Measurements from ENCODE around the gene MC5R. TPM values are rescaled to one million over a fixed set of nuclear protein-coding genes. Genes with fewer than 3 reads are reported as not detected.
"Not testable (repeated sequence)": the region's sequence is repeated elsewhere in the genome, so short reads cannot be mapped to it uniquely, and the experiment has no call there.

The MC5R gene
- total RNA-seq, 1 experiment from 2014 or later, result 0.69 TPM

DNA sequence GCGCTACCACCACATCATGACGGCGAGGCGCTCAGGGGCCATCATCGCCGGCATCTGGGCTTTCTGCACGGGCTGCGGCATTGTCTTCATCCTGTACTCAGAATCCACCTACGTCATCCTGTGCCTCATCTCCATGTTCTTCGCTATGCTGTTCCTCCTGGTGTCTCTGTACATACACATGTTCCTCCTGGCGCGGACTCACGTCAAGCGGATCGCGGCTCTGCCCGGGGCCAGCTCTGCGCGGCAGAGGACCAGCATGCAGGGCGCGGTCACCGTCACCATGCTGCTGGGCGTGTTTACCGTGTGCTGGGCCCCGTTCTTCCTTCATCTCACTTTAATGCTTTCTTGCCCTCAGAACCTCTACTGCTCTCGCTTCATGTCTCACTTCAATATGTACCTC is 2.3 kb downstream of the MC5R start:
- no peaks in the 10 kb centered on the region for H3K36me3 ChIP-seq
- no peak for DNase-seq
- H3K9me3 ChIP-seq, result no peaks in the 10 kb centered on the region
- H3K27me3 ChIP-seq, result no peaks in the 10 kb centered on the region
- H3K4me3 ChIP-seq, result no peak overlapping the region

DNA sequence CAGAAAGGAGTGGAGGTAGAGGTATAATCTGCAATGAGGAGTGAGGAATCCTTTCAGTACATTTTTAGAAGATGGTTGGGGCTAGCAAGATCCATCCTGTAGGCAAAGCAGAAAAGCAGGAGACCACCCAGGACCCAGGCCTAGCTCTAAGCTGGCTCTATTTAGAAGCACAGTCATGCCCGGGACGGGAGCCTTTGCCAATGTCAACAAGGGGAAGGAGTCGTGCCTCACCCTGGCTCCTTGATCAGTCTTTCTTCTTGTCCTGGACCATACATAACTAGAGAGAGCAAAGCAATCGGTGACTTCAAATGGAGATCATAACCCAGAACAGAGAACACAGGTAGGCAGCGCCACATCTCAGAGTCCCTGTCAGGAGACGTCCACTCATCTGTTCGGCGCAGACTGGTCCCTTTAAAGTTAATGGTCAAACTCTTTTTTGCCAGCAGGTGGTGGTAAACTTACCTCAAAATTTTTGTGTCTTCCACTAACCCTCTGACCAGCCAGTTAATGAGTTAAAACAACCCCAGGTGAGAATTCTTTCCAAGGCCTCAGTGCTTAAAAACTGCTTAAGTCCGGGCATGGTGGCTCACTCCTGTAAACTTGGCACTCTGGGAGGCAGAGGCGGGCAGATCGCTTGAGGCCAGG is 8.0 kb downstream of the MC5R start:
- H3K36me3 ChIP-seq, result no peaks in the 10 kb centered on the region
- no peaks in the 10 kb centered on the region for H3K9me3 ChIP-seq
- H3K4me3 ChIP-seq, result no peak overlapping the region
- no peaks in the 10 kb centered on the region for H3K27me3 ChIP-seq
- peak; percentile 17 for DNase-seq

DNA sequence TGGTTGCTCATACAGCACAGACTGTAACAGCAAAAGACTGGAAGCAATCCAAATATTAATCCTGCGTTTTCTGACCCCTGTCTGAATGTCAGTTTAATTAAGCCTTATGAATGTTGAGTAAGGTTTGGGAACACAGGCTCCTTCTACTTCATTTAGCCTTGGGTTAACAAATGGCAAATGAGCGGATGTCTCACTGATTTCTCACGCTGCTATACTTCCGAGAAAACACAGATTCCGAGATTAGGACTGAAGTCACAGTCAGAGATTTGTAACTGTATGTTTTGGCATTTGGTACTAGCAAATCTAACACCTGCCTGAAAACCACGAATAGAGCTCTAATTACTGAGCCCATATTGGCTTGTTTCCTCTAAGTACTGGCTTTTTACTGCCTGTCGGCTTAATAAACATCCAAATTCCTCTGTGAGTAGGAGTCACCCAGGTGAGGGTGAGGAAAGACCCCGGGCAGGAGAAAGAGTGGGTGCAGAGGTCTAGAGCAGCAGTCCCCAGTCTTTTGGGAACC is 10.6 kb downstream of the MC5R start:
- DNase-seq, result no peak
- Histone ChIP-seq H3K9me3 (no peaks in the 10 kb centered on the region), H3K4me3 (no peak overlapping the region), H3K27me3 (no peaks in the 10 kb centered on the region), H3K36me3 (no peaks in the 10 kb centered on the region)

DNA sequence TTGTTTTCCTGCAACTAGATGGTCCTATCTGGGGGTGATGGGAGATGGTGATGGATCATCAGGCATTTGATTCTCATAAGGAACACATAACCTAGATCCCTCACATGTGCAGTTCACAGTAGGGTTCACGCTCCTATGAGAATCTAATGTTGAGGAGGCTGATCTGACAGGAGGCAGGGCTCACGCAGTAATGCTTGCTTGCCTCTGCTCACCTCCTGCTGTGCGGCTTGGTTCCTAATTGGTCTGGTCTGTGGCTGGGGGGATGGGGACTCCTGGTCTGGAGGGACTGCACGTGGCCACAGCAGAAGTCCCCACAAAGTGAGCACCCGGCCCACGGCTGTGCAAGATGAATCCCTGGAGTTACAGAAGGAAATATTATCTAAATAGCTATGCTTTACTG is 11.3 kb downstream of the MC5R start:
- no peaks in the 10 kb centered on the region for H3K27me3 ChIP-seq
- DNase-seq, result no peak
- no peaks in the 10 kb centered on the region for H3K9me3 ChIP-seq
- no peaks in the 10 kb centered on the region for H3K36me3 ChIP-seq
- H3K4me3 ChIP-seq, result no peak overlapping the region

DNA sequence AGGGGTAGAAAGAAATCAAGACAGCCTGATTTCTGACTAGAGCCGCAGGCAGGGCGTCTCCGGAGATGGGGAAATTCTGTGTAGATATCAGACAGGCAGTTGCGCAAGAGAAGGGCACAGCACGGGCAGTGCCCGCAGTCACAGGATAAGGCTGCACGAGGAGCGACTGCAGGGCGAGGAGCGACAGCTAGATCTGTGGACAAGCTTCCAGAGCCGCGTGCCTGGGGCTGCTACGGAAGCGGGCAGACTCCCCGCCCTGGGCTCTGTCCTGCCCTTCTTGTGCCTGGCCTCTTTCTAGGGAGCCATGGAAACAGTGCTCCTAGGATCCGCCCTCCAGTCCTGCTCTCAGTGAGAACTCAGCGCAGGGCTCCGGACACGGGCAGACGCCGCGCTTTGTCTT is 12.6 kb downstream of the MC5R start:
- Histone ChIP-seq H3K9me3 (no peaks in the 10 kb centered on the region), H3K4me3 (no peak overlapping the region), H3K36me3 (no peaks in the 10 kb centered on the region), H3K27me3 (no peaks in the 10 kb centered on the region)
- no peak for DNase-seq

DNA sequence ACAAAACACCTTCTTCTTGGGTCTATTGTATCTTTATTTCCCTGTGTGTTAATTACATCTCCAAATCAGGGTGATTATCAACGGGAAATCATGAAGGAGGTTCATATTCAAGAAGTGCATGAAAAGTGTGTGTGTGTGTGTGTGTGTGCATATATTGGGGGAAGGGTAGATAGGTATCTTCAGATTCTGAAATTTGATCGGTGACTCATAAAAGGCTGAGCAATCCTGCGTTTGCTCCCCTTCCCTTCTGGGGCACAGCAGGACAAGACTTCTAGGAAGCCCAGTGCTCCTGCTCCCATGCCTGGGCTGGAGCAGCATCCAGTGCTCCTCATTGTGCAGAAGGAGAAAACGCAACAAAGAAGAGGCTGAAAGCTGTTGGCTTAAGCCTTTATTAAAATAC is 25.8 kb downstream of the MC5R start:
- H3K36me3 ChIP-seq, result no peaks in the 10 kb centered on the region

DNA sequence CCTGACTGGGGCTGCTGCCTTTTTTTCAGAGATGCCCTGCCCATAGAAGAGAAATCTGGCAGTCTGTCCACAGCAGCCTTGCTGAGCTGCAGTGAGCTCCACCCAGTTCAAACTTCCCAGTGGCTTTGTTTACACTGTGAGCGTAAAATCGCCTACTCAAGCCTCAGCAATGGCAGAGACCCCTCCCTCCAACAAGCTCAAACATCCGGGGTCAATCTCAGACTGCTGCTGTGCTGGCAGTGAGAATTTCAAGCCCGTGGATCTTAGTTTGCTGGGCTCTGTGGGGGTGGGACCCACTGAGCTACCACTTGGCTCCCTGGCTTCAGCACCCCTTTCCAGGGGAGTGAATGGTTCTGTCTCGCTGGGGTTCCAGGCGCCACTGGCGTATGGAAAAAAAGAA is 38.9 kb downstream of the MC5R start:
- H3K4me3 ChIP-seq, H3K36me3 ChIP-seq, H3K9me3 ChIP-seq, H3K27me3 ChIP-seq: not testable (repeated sequence)
- DNase-seq, result peak; percentile 33

More for the DNA sequence above, 25.8 kb downstream of the MC5R start:
- H3K27me3 ChIP-seq, result no peaks in the 10 kb centered on the region
- no peak overlapping the region for H3K4me3 ChIP-seq
- no peak for DNase-seq
- H3K9me3 ChIP-seq, result 0 out of 2 replicates have a peak, but pooled peaks cover 5% of the 10 kb centered on the region

DNA sequence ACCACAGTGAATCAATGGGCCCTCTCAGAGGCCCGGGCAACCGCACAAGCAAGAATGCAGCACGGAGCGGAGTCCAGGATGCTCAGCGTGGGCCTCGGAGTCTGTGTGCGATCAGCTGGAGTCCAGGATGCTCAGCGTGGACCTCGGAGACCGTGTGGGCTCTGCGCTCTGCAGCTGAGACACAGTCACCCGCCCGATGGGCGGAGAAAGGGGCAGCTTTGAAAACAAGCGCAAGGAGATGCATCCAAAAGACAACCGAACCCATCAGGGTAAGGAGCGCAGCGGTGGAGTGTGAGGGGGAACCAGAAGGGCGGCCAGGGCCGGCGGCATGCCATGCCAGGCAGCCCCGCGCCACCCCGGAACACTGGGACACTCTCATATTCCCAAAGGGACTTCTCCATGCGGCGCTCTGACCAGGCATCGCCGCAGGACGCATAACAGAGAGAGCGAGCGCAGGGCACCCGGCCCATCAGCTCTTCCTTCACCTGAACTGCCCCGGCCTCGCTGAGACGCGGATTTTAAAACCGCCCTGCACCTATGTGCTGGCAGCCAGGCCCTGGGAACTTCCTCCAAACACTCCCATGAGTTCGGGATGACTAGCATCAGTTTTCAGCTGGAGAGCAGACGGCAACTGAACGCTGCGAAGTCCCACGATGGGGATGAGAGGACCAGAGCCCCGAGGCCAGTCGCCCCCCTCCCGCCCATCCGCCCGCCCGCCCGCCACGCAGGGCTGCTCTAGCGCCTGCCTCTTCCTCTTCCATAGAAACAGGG is 44.7 kb downstream of the MC5R start:
- peak overlapping the region; percentile 15; the same call in 1 of the 2 replicates for H3K4me3 ChIP-seq
- no peaks in the 10 kb centered on the region for H3K27me3 ChIP-seq
- H3K9me3 ChIP-seq, result no peaks in the 10 kb centered on the region
- no peak for DNase-seq
- H3K36me3 ChIP-seq, result no peaks in the 10 kb centered on the region

DNA sequence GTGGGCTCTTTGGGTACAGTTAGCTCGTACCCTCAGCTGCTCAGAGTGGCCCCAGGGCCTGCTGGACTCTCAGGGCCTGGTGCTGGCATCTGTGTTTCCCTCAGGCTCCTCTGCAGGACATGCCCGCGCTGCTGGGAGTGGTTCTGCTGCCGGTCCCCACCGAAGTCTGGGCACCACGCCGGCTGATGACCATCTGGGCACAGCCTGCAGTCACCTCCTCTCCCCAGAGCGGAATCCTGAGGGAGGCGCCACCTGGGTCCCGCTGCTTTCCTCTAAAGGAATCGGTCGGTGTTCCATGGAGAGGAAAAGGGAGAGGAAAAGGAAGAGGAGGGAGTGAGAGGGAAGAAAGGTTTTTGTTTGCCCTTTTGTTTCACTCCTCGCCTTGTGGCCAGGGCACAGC is 47.8 kb downstream of the MC5R start:
- Histone ChIP-seq H3K27me3 (no peaks in the 10 kb centered on the region), H3K4me3 (no peak overlapping the region), H3K9me3 (no peaks in the 10 kb centered on the region), H3K36me3 (no peaks in the 10 kb centered on the region)
- DNase-seq, result no peak

DNA sequence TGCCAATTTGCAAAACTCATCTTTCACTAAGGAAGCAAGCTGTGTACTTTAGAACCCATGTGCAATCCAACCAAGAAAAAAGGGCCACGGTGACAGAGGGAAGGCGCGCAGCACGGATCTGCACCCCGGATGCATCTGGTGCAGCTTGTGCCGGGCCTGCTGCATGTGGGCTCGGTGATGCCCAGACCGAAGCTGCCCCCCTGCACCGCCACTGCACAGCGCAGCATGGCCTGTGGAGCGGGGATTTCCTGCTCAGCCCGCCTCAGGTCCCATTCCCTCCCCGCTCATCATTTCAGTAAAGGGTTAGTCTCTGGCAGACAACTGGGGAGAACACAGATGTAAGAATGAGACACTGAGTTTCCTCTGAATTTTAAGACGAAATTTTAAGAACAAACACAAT is 48.4 kb downstream of the MC5R start:
- no peaks in the 10 kb centered on the region for H3K27me3 ChIP-seq
- no peaks in the 10 kb centered on the region for H3K9me3 ChIP-seq
- no peak for DNase-seq
- H3K4me3 ChIP-seq, result no peak overlapping the region
- H3K36me3 ChIP-seq, result no peaks in the 10 kb centered on the region

DNA sequence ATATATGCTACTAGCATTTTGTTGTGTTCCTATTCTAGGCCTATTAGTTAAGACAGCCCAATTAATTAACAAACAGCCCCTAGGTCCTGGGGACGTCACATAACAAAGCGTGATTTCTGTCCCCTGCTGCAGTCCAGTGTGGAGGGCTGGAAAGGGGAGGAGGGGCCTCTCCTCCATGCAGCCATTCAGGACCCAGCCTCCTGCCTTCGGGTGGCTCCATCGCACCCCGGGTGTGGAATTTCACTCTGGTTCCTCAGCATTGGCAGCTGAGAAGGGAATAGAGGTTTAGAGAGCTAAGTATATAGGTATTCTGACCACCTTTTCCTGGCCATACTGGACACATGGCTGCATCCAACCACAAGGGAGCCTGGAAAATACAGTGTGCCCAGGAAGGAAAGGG is 49.0 kb downstream of the MC5R start:
- Histone ChIP-seq H3K9me3 (no peaks in the 10 kb centered on the region), H3K4me3 (no peak overlapping the region), H3K36me3 (no peaks in the 10 kb centered on the region), H3K27me3 (no peaks in the 10 kb centered on the region)
- no peak for DNase-seq

DNA sequence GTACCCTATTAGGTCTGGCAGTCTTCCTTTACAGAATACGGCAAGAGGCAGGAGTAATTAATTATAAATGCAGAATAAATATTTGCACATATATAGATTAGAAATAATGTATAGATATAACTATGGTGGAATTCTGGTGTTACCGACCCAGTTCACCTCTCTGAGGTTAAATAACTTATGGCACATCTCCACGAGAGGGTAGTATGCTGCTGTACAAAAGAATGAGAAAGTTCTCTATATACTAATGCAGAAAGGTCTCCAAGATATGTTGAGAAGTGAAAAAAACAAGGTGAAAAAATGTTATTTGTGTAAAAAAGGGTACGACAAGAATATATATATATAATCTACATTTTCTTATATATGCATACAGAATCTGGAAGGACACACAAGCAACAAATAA is 50.6 kb downstream of the MC5R start:
- H3K4me3 ChIP-seq, result no peak overlapping the region
- no peaks in the 10 kb centered on the region for H3K36me3 ChIP-seq
- H3K9me3 ChIP-seq, result no peaks in the 10 kb centered on the region
- no peaks in the 10 kb centered on the region for H3K27me3 ChIP-seq
- DNase-seq, result no peak

Other genes starting within 250 kb of the MC5R start
- gene FAM210A, start 97.6 kb upstream of the MC5R start, total RNA-seq (2014; rRNA removed; shearing (Covaris generic); ENCODE audit: low replicate concordance), result 15.7 and 20.0 TPM in 2 replicates
- gene RNMT, start 97.5 kb upstream of the MC5R start, total RNA-seq (2014; rRNA removed; shearing (Covaris generic); ENCODE audit: low replicate concordance), result 13.2 and 25.4 TPM in 2 replicates
- gene MC2R, start 91.4 kb downstream of the MC5R start, total RNA-seq (2014; rRNA removed; shearing (Covaris generic); ENCODE audit: low replicate concordance), result not detected in 2 replicates

Measured in MG63 (cell line).